Retinal pigment epithelial cell (primary cell): ENCODE results near the gene JAZF1.

Experiments
- DNase-seq: peaks from one replicate; pipeline ENCODE4 v3.0.0-alpha.2; 2010; ENCODE audit warnings: low read depth
- H3K4me3 ChIP-seq: 2 replicates; pipeline ENCODE4 v1.5.1; 2011; ENCODE audit warnings: mild to moderate bottlenecking, low read length, control low read depth, moderate library complexity
- CTCF ChIP-seq: conservative IDR thresholded peaks from 2 replicates; pipeline ENCODE4 v1.5.1; 2011; ENCODE audit warnings: low read depth, low read length, control low read depth, inconsistent platforms

JAZF1 gene

GRCh38 chr7:28222636-28223035 is 42.0 kb upstream of the JAZF1 start:
- H3K4me3 ChIP-seq = no peak overlapping the region
- no peak for DNase-seq
- no peak for TF ChIP-seq CTCF

- DNase-seq = no peak
- no peak for TF ChIP-seq CTCF
- no peak overlapping the region for H3K4me3 ChIP-seq
Measured at GRCh38 chr7:28219793-28220192, 39.2 kb upstream of the JAZF1 start.

- no peak for TF ChIP-seq CTCF
- H3K4me3 ChIP-seq = no peak overlapping the region
- DNase-seq = no peak
Measured at GRCh38 chr7:28217143-28217542, 36.5 kb upstream of the JAZF1 start.

- TF ChIP-seq CTCF = no peak
- H3K4me3 ChIP-seq = no peak overlapping the region
- DNase-seq = no peak
Measured at GRCh38 chr7:28211006-28211405, 30.4 kb upstream of the JAZF1 start.

GRCh38 chr7:28208506-28208905 is 27.9 kb upstream of the JAZF1 start:
- DNase-seq = no peak
- no peak for TF ChIP-seq CTCF
- no peak overlapping the region for H3K4me3 ChIP-seq

- H3K4me3 ChIP-seq = no peak overlapping the region
- TF ChIP-seq CTCF = no peak
- no peak for DNase-seq
Measured at GRCh38 chr7:28207486-28208158, 27.0 kb upstream of the JAZF1 start.

GRCh38 chr7:28205506-28205905 is 24.9 kb upstream of the JAZF1 start:
- TF ChIP-seq CTCF = no peak
- DNase-seq = no peak
- H3K4me3 ChIP-seq = no peak overlapping the region
